ENCODE results near the gene PYGL.

PYGL gene

DNA sequence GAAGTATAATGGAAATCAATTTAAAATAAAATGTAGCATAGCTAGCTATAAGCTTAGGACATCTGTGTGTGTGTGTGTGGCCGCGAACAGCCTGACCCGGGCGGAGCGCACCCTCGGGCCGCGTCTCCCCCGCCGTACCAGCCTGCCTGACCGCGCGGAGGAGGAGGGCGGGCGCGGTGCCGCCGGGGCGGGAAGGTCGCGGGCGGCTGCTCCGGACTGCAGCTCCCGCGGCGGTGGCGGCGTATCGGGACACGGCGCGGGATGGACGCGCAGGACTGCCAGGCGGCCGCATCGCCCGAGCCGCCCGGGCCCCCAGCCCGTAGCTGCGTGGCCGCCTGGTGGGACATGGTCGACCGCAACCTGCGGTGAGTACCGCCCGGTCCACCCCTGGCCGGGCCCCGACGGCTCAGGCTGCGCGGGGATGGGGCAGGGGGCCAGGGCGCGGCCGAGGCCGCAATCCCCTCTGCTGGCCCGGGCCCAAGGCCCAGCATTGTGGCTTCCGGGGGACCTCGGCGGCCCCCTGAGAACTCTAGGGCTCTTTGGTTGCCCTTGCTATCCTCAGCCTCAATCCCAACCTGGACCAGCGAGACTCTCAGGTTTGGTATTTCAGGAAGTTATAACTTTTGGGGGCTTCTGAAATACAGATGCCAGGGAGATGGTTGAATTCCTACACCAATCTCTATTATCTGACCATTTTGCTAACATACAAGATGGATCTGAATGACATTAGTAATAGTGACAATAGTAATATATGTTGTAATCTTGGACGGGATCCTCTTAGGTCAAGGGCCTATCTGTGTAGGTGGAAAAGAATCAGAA lies 72.2 kb downstream of the PYGL start, which contains the start of gene ABHD12B:
Gene ABHD12B, plus strand, starts transcription at position 140 of the 819 bp plus-strand sequence. Its CDS starts 122 bp downstream, at position 262.
- no peak for DNase-seq (ENCODE audit: low spot score)

GRCh38 chr14:50871228-50871627 lies 73.1 kb downstream of the PYGL start:
- DNase-seq (ENCODE audit: low spot score) = no peak

GRCh38 chr14:50865391-50866076 lies 78.7 kb downstream of the PYGL start:
- DNase-seq (ENCODE audit: low spot score) = no peak

- no peak for DNase-seq (ENCODE audit: low spot score)
Observed at GRCh38 chr14:50864946-50865345, 79.3 kb downstream of the PYGL start.

GRCh38 chr14:50864237-50864636 lies 80.0 kb downstream of the PYGL start:
- no peak for DNase-seq (ENCODE audit: low spot score)

GRCh38 chr14:50862036-50862570 lies 82.2 kb downstream of the PYGL start:
- no peak for DNase-seq (ENCODE audit: low spot score)

DNA sequence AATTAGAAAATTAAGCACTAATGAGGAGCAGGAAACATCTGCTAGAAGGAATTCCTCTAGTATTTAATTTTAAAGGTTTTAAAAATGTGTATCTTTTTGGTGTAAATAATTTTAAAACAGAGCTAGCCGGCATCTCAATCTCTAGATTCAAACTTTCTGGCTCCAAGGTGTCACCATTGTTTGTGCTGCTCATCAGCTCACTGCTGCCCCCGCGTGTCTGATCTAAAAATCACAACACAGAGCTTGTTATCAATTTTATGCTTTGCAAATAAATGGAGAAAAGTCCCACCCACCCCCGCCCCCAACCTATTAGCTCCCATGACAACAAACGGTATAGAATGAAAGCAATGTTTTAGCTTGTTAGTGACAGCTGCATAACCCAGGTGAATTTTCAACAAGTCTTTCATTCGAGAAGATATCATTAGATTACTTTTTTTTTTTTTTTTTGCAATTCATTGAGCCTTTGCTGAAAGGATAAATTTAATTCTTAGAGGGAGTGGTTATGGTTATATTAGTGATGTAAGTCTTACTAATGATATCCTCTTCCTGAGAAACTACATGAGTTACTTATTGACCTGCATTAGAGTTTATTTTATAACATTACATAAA lies 83.7 kb downstream of the PYGL start:
- peak; percentile 74 for DNase-seq (ENCODE audit: low spot score)

DNA sequence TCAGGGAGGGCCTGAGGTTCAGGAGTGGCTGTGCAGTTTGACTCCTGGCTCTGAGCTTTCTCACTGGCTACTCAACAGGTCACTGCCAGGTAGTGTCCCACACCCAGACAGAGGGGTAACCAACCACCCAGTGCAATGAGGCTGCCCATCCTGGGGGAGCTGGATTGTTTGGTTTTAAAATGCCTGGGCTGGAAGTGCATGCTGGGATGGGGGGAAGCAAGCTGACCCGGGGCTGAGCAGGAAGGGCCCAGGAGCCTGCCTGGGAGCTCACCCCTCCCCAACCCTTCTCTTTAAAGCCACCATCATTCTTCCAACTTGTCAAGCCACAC lies 85.0 kb downstream of the PYGL start:
- no peak for DNase-seq (ENCODE audit: low spot score)

GRCh38 chr14:50856660-50857059 lies 87.6 kb downstream of the PYGL start:
- no peak for DNase-seq (ENCODE audit: low spot score)

DNA sequence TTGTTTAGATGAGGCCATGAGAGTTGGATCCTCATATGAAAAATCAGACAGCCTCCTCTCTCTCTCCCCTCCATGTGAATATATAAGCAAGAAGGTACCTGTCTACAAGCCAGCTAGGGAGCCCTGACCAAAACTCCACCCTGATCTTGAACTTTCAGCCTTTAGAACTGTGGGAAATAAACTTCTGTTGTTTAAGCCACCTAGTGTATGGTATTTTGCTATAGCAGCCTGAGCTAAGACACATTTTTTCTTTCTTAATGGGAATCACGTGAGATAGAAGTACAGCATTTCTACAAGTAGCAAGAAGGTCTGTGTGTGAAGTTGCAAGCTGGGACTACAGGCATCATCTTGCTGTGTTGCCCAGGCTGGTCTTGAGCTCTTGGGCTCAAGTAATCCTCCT lies 88.7 kb downstream of the PYGL start:
- no peak for DNase-seq (ENCODE audit: low spot score)

Measured in SW480 (cell line).